Camera-type eye (tissue), 1 donor: Measurements from ENCODE around the gene ANKAR. TPM values are rescaled to one million over a fixed set of nuclear protein-coding genes. Genes with fewer than 3 reads are reported as not detected.

ENCODE experiments used
- total RNA-seq: library from RNA; depleted of rRNA; stranded (reverse); fragments of >200 nt; gene quantifications from one replicate; pipeline ENCODE4 v1.2.3, GENCODE V29; 2014

ANKAR gene, protein sequence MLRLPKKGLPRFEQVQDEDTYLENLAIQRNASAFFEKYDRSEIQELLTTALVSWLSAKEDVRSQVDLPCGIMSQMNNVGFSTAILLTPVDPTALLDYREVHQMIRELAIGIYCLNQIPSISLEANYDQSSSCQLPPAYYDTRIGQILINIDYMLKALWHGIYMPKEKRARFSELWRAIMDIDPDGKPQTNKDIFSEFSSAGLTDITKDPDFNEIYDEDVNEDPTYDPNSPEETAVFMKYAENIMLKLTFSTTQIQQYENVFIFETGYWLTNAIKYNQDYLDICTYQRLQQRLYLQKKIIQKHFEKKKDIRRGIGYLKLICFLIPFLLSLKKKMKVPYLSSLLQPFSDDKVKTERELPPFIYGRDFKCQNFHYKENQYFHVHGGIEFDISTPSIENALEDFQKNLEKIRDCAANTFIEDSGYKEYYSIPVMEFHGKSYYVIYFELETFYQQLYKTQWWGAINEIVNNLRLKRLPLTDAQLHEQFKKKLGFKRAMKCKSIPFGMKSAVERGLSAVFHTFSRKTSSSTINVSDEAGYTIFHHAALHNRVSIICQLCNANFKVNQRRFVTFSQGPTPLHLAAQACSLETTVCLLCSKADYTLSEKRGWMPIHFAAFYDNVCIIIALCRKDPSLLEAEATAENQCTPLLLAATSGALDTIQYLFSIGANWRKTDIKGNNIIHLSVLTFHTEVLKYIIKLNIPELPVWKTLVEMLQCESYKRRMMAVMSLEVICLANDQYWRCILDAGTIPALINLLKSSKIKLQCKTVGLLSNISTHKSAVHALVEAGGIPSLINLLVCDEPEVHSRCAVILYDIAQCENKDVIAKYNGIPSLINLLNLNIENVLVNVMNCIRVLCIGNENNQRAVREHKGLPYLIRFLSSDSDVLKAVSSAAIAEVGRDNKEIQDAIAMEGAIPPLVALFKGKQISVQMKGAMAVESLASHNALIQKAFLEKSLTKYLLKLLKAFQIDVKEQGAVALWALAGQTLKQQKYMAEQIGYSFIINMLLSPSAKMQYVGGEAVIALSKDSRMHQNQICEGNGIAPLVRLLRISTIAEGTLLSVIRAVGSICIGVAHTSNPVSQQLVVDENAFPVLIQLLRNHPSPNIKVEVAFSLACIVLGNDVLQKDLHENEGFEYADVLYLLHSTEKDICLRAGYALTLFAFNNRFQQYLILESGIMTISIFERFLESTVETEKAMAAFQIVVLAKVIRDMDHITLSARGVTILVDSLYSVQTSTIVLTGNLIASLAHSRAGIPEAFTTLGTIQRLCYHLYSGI (N-terminal part only)
- total RNA-seq, result 37.9 TPM

GRCh38 chr2:189674374-189675112 is at the start of gene ANKAR:
ANKAR (plus strand) TSS chr2:189674670; CDS start chr2:189676491, 1,821 bp downstream.

GRCh38 chr2:189661148-189661956 is 13.1 kb upstream of the ANKAR start, which contains the start of gene ASNSD1:
ASNSD1 (plus strand) TSS chr2:189661459; CDS start chr2:189666133, 4,674 bp downstream.

Other genes starting within 250 kb of the ANKAR start
- gene WDR75, start 233.2 kb upstream of the ANKAR start, total RNA-seq, result 66.4 TPM
- gene SLC40A1, start 93.9 kb upstream of the ANKAR start, total RNA-seq, result 129 TPM
- 103 TPM for gene ASNSD1, start 13.2 kb upstream of the ANKAR start, total RNA-seq
- 29.6 TPM for gene OSGEPL1, start 88.1 kb downstream of the ANKAR start, total RNA-seq
- 175 TPM for gene ORMDL1, start 109.7 kb downstream of the ANKAR start, total RNA-seq
- gene PMS1, start 109.8 kb downstream of the ANKAR start, total RNA-seq, result 47.7 TPM